Measurements from ENCODE around the gene FCF1. TPM values are rescaled to one million over a fixed set of nuclear protein-coding genes. Genes with fewer than 3 reads are reported as not detected.

The FCF1 gene
- total RNA-seq, 1 donor from 2014 or later, result 44.5 TPM

DNA sequence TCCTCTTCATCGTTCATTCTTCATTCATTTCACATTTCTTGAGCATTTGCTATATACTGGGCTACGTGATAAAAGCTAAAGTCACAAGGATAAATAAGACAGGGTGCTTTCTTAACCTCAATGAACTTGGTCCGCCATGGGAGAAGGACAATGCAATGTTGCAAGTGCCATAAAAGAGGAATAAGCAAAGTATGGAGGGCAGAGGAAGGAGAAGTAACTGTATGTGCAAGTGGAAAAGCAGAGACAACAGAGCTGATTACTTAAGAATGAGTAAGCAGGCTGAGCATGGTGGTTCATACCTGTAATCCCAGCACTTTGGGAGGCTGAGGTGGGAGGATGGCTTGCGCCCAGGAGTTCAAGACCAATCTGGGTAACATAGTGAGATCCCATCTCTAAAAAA is 14.5 kb upstream of the FCF1 start:
- TF ChIP-seq, protein P1, sequence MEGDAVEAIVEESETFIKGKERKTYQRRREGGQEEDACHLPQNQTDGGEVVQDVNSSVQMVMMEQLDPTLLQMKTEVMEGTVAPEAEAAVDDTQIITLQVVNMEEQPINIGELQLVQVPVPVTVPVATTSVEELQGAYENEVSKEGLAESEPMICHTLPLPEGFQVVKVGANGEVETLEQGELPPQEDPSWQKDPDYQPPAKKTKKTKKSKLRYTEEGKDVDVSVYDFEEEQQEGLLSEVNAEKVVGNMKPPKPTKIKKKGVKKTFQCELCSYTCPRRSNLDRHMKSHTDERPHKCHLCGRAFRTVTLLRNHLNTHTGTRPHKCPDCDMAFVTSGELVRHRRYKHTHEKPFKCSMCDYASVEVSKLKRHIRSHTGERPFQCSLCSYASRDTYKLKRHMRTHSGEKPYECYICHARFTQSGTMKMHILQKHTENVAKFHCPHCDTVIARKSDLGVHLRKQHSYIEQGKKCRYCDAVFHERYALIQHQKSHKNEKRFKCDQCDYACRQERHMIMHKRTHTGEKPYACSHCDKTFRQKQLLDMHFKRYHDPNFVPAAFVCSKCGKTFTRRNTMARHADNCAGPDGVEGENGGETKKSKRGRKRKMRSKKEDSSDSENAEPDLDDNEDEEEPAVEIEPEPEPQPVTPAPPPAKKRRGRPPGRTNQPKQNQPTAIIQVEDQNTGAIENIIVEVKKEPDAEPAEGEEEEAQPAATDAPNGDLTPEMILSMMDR (IDR thresholded peaks at IDR 0.05; ENCODE audit: unreplicated experiment), result no peak
- DNase-seq (ENCODE audit: low spot score in 2 of 2, unreplicated experiment in 2 of 2), result no peak
- no peak overlapping the region for H3K4me3 Mint-ChIP-seq
- peaks cover 18% of the 10 kb centered on the region for H3K9me3 Mint-ChIP-seq
- no peak overlapping the region for H3K27ac Mint-ChIP-seq
- no peaks in the 10 kb centered on the region for H3K27me3 Mint-ChIP-seq (ENCODE audit: low read depth)
- no peaks in the 10 kb centered on the region for H3K4me1 Mint-ChIP-seq
- peaks cover 24% of the 10 kb centered on the region for H3K36me3 Mint-ChIP-seq

DNA sequence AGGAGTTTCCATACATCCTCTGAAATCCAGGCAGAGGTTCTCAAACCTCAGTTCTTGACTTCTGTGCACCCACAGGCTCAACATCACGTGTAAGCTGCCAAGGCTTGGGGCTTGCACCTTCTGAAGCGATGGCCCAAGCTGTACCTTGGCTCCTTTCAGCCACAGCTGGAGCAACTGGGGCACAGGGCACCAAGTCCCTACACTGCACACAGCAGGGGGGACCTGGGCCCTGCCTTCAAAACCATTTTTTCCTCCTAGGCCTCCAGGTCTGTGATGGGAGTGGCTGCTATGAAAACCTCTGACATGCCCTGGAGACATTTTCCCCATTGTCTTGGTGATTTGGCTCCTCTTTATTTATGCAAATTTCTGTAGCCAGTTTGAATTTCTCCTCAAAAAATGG is 10.7 kb upstream of the FCF1 start:
- TF ChIP-seq, protein P1 (IDR thresholded peaks at IDR 0.05; ENCODE audit: unreplicated experiment), result no peak
- Mint-ChIP-seq H3K27me3 (ENCODE audit: low read depth) (no peaks in the 10 kb centered on the region), H3K9me3 (peaks cover 18% of the 10 kb centered on the region), H3K27ac (no peak overlapping the region), H3K4me1 (no peaks in the 10 kb centered on the region), H3K4me3 (no peak overlapping the region), H3K36me3 (peaks cover 24% of the 10 kb centered on the region)
- DNase-seq (ENCODE audit: low spot score in 2 of 2, unreplicated experiment in 2 of 2), result no peak

DNA sequence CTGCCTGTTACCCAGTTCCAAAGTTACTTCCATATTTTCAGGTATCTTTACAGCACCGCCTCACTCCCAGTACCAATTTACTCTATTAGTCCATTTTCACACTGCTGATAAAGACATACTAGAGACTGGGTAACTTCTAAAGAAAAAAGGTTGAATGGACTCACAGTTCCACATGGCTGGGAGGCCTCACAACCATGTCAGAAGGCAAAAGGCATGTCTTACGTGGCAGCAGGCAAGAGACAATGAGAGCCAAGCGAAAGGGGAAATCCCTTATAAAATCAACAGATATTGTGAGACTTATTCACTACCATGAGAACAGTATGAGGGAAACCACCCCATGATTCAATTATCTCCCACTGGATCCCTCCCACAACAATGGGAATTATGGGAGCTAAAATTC is 9.9 kb upstream of the FCF1 start:
- Mint-ChIP-seq H3K36me3 (peaks cover 24% of the 10 kb centered on the region), H3K27ac (no peak overlapping the region), H3K4me1 (no peaks in the 10 kb centered on the region), H3K4me3 (no peak overlapping the region), H3K27me3 (ENCODE audit: low read depth) (no peaks in the 10 kb centered on the region), H3K9me3 (peaks cover 18% of the 10 kb centered on the region)
- DNase-seq (ENCODE audit: low spot score in 2 of 2, unreplicated experiment in 2 of 2), result no peak
- TF ChIP-seq, protein P1 (IDR thresholded peaks at IDR 0.05; ENCODE audit: unreplicated experiment), result no peak

DNA sequence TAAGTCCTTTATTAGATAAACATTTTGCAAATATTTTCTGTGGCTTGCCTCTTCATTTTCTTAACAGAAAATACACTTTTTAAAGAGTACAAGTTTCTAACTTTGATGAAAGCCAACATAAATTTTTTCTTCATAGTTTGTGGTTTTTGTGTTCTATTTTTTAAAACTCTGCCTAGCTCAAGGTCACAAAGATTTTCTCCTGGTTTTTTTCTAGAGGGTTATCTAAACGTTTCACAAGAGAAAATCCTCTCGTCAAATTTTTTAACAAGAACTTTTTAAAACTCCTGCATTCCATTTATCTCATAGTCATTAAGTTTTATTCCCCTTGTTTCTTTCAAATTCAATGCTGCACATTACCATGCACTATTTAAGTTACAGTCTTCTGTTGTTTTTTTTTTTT is 8.3 kb upstream of the FCF1 start:
- Mint-ChIP-seq H3K4me3 (no peak overlapping the region), H3K9me3 (peaks cover 18% of the 10 kb centered on the region), H3K27ac (no peak overlapping the region), H3K27me3 (ENCODE audit: low read depth) (no peaks in the 10 kb centered on the region), H3K36me3 (peaks cover 24% of the 10 kb centered on the region), H3K4me1 (no peaks in the 10 kb centered on the region)
- no peak for DNase-seq (ENCODE audit: low spot score in 2 of 2, unreplicated experiment in 2 of 2)
- TF ChIP-seq, protein P1 (IDR thresholded peaks at IDR 0.05; ENCODE audit: unreplicated experiment), result no peak

DNA sequence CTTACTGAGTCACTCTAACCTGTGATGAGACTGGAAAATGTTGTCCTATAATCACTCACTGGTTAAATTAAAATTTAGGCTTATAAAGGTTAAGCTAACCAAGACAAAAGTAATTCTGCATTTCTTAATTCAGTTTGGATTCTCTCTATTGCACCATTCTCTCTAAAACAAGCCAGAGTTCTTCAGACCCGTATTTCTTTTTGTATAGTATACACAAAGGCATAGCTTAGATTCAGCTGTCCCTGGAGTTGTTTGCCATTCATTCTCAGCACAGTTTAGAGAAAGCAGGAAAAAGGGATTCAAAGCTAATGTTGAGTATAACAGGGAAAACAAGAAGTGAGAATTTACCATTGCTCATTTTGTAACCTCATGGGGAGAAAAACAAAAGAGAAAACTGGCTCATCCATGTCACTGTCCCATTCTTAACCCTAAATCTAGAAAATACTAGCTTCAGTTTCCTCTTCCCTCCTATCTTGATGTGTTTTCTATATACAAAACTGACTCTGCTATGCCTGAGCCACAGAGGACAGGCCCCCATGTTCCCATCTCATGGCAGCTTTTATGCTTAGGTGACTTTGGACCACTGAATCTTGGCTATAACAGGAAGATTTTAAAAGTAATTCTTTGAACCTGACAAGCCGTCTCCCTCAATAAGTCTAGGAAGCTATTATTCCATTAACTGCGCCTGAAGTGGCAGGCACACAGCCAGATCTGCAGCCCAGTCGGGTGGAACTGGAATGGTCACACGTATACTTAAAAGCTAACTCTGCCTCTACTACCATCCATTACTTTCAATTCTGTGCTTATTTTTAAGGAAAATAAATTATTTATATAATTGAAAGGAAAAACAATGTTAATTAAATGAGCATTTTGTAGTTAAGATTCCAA is 7.1 kb upstream of the FCF1 start:
- H3K27ac Mint-ChIP-seq, result no peak overlapping the region
- no peak overlapping the region for H3K4me3 Mint-ChIP-seq
- DNase-seq (ENCODE audit: low spot score in 2 of 2, unreplicated experiment in 2 of 2), result no peak
- peaks cover 21% of the 10 kb centered on the region for H3K36me3 Mint-ChIP-seq
- H3K4me1 Mint-ChIP-seq, result peaks cover 8% of the 10 kb centered on the region
- TF ChIP-seq, protein P1 (IDR thresholded peaks at IDR 0.05; ENCODE audit: unreplicated experiment), result no peak
- H3K27me3 Mint-ChIP-seq (ENCODE audit: low read depth), result no peaks in the 10 kb centered on the region
- H3K9me3 Mint-ChIP-seq, result peaks cover 17% of the 10 kb centered on the region

All from mesothelial cell of epicardium (in vitro differentiated cells).